Liver (tissue), 9 donors: ENCODE results near the gene ADORA2A. TPM values are rescaled to one million over a fixed set of nuclear protein-coding genes. Genes with fewer than 3 reads are reported as not detected.

ENCODE experiments used
- DNase-seq: peaks from one replicate; pipeline ENCODE4 v3.0.0-alpha.2; 2017; ENCODE audit warnings: low spot score
- H3K27ac ChIP-seq, 2 donors: one replicate each; pipeline ENCODE4 v1.7.0; 2013; ENCODE audit warnings: inconsistent platforms in 2 of 2, low read length in 2 of 2, control low read depth in 1 of 2, low read depth in 1 of 2, mild to moderate bottlenecking in 1 of 2
- H3K27me3 ChIP-seq, 4 donors: one replicate each; pipeline versions ENCODE4 v1.6.1 to v1.7.0; 2013; ENCODE audit warnings: low read length in 3 of 4, inconsistent platforms in 1 of 4, mild to moderate bottlenecking in 1 of 4, moderate library complexity in 1 of 4; ENCODE audit not compliant: control insufficient read depth in 4 of 4, insufficient read depth in 4 of 4
- H3K36me3 ChIP-seq, 4 donors: one replicate each; pipeline versions ENCODE4 v1.6.1 to v1.7.0; 2013; ENCODE audit warnings: low read length in 3 of 4, mild to moderate bottlenecking in 3 of 4, low read depth in 1 of 4, moderate library complexity in 1 of 4; ENCODE audit not compliant: control insufficient read depth in 4 of 4, insufficient read depth in 3 of 4
- H3K4me1 ChIP-seq, 4 donors: one replicate each; pipeline versions ENCODE4 v1.6.1 to v1.7.0; 2013; ENCODE audit warnings: low read length in 3 of 4, mild to moderate bottlenecking in 3 of 4, moderate library complexity in 1 of 4; ENCODE audit not compliant: control insufficient read depth in 4 of 4, insufficient read depth in 4 of 4
- H3K4me3 ChIP-seq, 3 donors: one replicate each; pipeline versions ENCODE4 v1.6.1 to v1.7.0; 2013; ENCODE audit warnings: low read length in 3 of 3, control low read depth in 1 of 3, low read depth in 1 of 3, mild to moderate bottlenecking in 1 of 3
- H3K9ac ChIP-seq, 2 donors: one replicate each; pipeline ENCODE4 v1.7.0; 2013; ENCODE audit warnings: low read length in 2 of 2, mild to moderate bottlenecking in 2 of 2, moderate library complexity in 2 of 2, control low read depth in 1 of 2, low read depth in 1 of 2
- H3K9me3 ChIP-seq, 4 donors: one replicate each; pipeline versions ENCODE4 v1.6.1 to v1.7.0; 2013; ENCODE audit warnings: low read length in 3 of 4; ENCODE audit not compliant: control insufficient read depth in 4 of 4
- ATF3 ChIP-seq: IDR thresholded peaks from 2 replicates; pipeline ENCODE4 v1.6.1; 2016; ENCODE audit warnings: antibody characterized with exemption
- CTCF ChIP-seq: fragments of 150-350 bp; IDR thresholded peaks from 2 replicates; pipeline ENCODE4 v1.5.1; 2017; ENCODE audit warnings: improper control_type of control experiment, low read depth, low read length; ENCODE audit not compliant: missing input control
- EGR1 ChIP-seq, 2 donors: IDR thresholded peaks; 2 replicates each; pipeline ENCODE4 v1.6.1; 2016 to 2018; ENCODE audit warnings: antibody characterized with exemption in 2 of 2, low read depth in 2 of 2
- FOXA1 ChIP-seq: IDR thresholded peaks from 2 replicates; pipeline ENCODE4 v1.6.1; 2016; ENCODE audit warnings: antibody characterized with exemption
- FOXA2 ChIP-seq: IDR thresholded peaks from 2 replicates; pipeline ENCODE4 v1.6.1; 2016; ENCODE audit warnings: antibody characterized with exemption
- GABPA ChIP-seq, 2 donors: IDR thresholded peaks in 1 of 2; conservative IDR thresholded peaks in 1 of 2; 2 replicates each; pipeline ENCODE4 v1.6.1; 2016; ENCODE audit warnings: antibody characterized with exemption in 2 of 2, mild to moderate bottlenecking in 1 of 2, moderate library complexity in 1 of 2
- JUND ChIP-seq, 2 donors: IDR thresholded peaks; 2 replicates each; pipeline ENCODE4 v1.6.1; 2016; ENCODE audit warnings: antibody characterized with exemption in 2 of 2
- MAX ChIP-seq: IDR thresholded peaks from 2 replicates; pipeline ENCODE4 v1.6.1; 2016; ENCODE audit warnings: antibody characterized with exemption
- RAD21 ChIP-seq, 2 donors: IDR thresholded peaks; 2 replicates each; pipeline ENCODE4 v1.6.1; 2016; ENCODE audit warnings: antibody characterized with exemption in 2 of 2, mild to moderate bottlenecking in 2 of 2
- SP1 ChIP-seq: IDR thresholded peaks from 2 replicates; pipeline ENCODE4 v1.6.1; 2018; ENCODE audit warnings: antibody characterized with exemption, mild to moderate bottlenecking
- TAF1 ChIP-seq: conservative IDR thresholded peaks from 2 replicates; pipeline ENCODE4 v1.6.1; 2016; ENCODE audit warnings: antibody characterized with exemption, mild to moderate bottlenecking
- YY1 ChIP-seq: IDR thresholded peaks from 2 replicates; pipeline ENCODE4 v1.6.1; 2016; ENCODE audit warnings: antibody characterized with exemption, mild to moderate bottlenecking
- ZBTB33 ChIP-seq: IDR thresholded peaks from 2 replicates; pipeline ENCODE4 v1.6.1; 2016; ENCODE audit warnings: antibody characterized with exemption
- WGBS: extraction: QIAGEN DNeasy Blood & Tissue Kit; methylation state at CpG from one replicate; pipeline ENCODE4 v1.1.7; 2013; 5-methylcytosine and 5-hydroxymethylcytosine counted together
- polyA plus RNA-seq, 2 donors: library from polyadenylated mRNA; stranded (reverse) in 1 of 2; unstranded in 1 of 2; fragments of 200-250 nt in 1 of 2; fragments of >200 nt in 1 of 2; fragmentation: Nextera tagmentation in 1 of 2; extraction: Ambion mirVana in 1 of 2; gene quantifications; one replicate each; pipeline versions ENCODE4 v1.2.1 to v1.2.3, GENCODE V29; 2013 to 2015
- total RNA-seq, 2 donors: library from RNA; depleted of rRNA; stranded (reverse); fragments of >200 nt; gene quantifications; one replicate each; pipeline ENCODE4 v1.2.3, GENCODE V29; 2014
- donor health status: healthy.
- donor health status: healthy.
- donor health status: healthy.
- donor health status: healthy.
- donor health status: healthy.

The ADORA2A gene
- total and polyA plus RNA-seq, 4 donors: 3.4 to 5.4 (median 3.9) TPM

DNA sequence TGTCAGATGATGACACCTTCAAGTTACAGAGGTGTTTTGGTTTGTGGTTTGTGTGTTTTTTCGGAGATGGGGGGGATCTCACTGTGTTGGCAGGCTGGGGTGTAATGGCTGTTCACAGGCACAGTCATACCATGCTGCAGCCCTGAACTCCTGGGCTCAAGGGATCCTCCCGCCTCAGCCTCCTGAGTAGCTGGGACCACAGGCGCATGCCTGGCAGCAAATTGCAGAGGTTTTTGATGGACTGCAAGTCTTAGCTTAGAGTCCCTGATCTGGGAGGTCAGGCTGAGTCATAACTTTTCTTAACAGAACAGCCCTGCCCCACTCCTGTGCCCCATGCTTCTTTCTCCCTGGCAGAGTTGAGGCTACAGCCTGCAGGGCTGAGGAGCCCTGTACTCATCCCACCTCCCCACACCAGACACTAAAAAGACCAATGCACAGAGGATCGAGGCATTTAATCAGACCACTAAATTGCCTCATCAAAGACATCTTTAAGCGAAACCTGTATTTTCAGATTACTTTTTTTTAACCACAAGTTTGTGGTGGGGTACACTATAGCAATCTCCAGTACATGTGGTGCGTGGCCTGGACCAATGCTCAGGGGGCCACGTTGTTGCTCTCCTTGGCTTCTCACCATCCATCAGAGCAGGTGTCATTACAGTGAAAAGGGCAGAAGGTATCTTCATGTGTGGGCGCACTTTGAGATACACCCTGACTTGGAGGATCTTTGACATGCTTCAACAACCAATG is 17.1 kb upstream of the ADORA2A start:
- Histone ChIP-seq H3K27ac (no peak overlapping the region), H3K4me1 (no peaks in the 10 kb centered on the region), H3K4me3 (no peak overlapping the region), H3K9ac (no peak overlapping the region), H3K9me3 (no peaks in the 10 kb centered on the region), H3K36me3 (peaks cover 6 to 40% (median 12%) of the 10 kb centered on the region in 4 donors), H3K27me3 (no peaks in the 10 kb centered on the region)
- WGBS: 89% methylated on average over 8 of the region's 8 CpGs
- peak; percentile 22 for DNase-seq
- TF ChIP-seq TAF1 (no peak), CTCF (no peak), FOXA2 (no peak), YY1 (no peak), MAX (no peak), JUND (IDR thresholded peaks at IDR 0.05) (no peak), ATF3 (no peak), RAD21 (IDR thresholded peaks at IDR 0.05) (no peak), GABPA (IDR thresholded peaks at IDR 0.05 in 1 of 2, conservative IDR thresholded peaks at IDR 0.05 in 1 of 2) (no peak), SP1 (no peak), FOXA1 (no peak), ZBTB33 (no peak), EGR1 (IDR thresholded peaks at IDR 0.05; ENCODE audit: low read depth in 2 of 2) (no peak)

DNA sequence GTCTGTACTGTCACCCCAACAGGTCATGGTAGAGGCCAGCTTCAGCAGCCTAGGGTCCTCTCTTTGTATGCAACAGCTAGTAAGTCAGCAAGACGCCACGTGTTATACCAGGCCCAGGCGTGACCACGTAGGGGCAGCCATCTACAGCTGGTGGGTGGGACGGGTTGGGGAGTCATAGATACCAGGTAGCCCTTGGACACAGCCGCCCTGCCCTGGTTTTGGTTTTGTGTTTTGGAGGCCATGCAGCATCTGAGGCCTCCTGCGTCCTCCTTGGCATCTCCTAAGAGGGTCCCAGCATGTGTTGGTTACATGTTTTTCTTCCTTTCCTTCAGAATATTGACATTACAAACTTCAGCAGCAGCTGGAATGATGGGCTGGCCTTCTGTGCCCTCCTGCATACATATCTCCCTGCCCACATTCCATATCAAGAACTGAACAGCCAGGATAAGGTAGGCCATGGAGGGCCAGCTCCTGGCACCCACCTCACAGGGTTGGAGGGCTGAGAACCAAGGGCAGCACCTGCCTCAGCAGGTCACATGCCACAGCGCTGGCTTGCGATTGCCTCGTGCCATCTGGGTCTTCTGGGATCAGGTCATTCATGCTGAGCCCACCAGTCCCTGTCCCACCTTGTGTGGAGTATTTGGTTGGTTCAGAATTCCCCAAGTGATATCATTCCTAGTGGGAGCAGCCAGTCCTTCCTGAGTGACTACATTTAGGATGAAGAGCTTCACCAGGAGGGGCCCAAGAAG is 16.0 kb upstream of the ADORA2A start:
- H3K4me3 ChIP-seq: no peak overlapping the region
- TF ChIP-seq ATF3 (no peak), RAD21 (IDR thresholded peaks at IDR 0.05) (no peak), FOXA2 (no peak)

More for the DNA sequence above, 16.0 kb upstream of the ADORA2A start:
- Histone ChIP-seq H3K36me3 (peaks cover 6 to 49% (median 18%) of the 10 kb centered on the region in 4 donors), H3K4me1 (no peaks in the 10 kb centered on the region), H3K9me3 (no peaks in the 10 kb centered on the region), H3K27ac (no peak overlapping the region), H3K27me3 (no peaks in the 10 kb centered on the region), H3K9ac (no peak overlapping the region)
- 94% methylated on average over 10 of the region's 10 CpGs for WGBS
- DNase-seq: no peak
